Astrocyte of the cerebellum (primary cell): ENCODE data around the gene DENND5B.
"Not testable (repeated sequence)": the region's sequence is repeated elsewhere in the genome, so short reads cannot be mapped to it uniquely, and the experiment has no call there.

ENCODE experiments used
- DNase-seq: peaks from one replicate; pipeline ENCODE4 v3.0.0-alpha.2; 2011; ENCODE audit warnings: low read depth
- H3K4me3 ChIP-seq: 2 replicates; pipeline ENCODE4 v1.5.1; 2011; ENCODE audit warnings: mild to moderate bottlenecking, low read depth, low read length, moderate library complexity
- in situ Hi-C: cut with HindIII; loops from 2 replicates; pipeline ENCODE4 v1.10.0; 2017; ENCODE audit warnings: low sequenced_read_pairs
- TF ChIP-seq, protein P1 (sequence below): IDR thresholded peaks from 2 replicates; pipeline ENCODE4 v1.5.1; 2012; ENCODE audit warnings: low read length, low read depth, moderate library complexity, mild to moderate bottlenecking; ENCODE audit errors: missing control alignments

The DENND5B gene

DNA sequence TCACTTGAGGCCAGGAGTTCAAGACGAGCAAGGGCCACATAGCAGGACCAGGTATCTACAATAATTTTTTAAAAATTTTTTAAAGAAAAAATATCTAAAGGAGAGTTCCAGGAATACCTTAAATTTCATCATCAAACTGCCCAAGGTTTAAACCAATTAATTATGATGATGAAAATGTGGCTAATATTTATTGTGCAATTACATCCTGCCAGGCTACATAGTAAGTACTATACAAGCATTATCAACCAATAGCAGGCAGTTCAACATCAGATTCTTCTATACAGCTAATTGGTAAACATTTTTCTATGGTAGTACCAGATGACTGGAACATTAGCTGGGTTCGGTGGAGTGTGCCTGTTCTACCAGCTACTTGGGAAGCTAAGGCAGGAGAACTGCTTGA, 24.4 kb downstream of the DENND5B start:
- TF ChIP-seq, protein P1, sequence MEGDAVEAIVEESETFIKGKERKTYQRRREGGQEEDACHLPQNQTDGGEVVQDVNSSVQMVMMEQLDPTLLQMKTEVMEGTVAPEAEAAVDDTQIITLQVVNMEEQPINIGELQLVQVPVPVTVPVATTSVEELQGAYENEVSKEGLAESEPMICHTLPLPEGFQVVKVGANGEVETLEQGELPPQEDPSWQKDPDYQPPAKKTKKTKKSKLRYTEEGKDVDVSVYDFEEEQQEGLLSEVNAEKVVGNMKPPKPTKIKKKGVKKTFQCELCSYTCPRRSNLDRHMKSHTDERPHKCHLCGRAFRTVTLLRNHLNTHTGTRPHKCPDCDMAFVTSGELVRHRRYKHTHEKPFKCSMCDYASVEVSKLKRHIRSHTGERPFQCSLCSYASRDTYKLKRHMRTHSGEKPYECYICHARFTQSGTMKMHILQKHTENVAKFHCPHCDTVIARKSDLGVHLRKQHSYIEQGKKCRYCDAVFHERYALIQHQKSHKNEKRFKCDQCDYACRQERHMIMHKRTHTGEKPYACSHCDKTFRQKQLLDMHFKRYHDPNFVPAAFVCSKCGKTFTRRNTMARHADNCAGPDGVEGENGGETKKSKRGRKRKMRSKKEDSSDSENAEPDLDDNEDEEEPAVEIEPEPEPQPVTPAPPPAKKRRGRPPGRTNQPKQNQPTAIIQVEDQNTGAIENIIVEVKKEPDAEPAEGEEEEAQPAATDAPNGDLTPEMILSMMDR, result no peak
- H3K4me3 ChIP-seq, result no peak overlapping the region
- DNase-seq, result no peak
- in situ Hi-C loops, result no loop called here

DNA sequence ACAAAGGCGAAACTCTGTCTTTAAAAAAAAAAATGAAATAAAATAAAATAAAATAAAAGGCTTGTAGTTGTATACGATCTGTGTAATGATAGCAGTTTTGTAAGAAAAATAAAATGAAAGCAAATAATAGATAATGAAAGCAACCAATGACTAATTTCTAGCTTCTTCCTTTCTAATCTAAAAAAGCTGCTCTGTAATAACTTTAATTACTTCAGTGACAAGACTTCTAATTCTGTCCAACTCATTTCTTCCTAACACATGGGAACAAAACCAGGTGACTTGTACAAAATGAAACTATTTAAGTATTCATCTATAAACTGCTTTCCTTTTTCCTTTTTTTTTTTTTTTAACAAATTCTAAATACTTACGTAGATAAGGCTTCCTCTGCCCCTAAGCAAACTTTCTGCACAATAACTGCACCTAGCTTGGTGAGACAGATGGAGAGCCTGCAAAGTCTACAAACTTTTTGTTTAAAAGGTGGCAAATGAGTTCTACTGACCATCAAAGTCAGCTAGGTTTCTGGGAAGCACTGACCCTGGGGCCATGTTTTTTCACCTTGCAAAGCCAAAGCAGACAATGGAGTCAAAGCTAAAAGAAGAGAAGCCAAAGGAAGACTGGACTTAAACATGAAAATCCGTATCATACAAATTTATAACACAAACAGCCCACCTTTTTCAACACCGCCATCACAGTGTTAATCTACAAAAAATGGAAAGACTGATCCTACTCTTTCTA, 28.2 kb downstream of the DENND5B start:
- TF ChIP-seq, protein P1, result no peak
- H3K4me3 ChIP-seq, result no peak overlapping the region
- no peak for DNase-seq
- in situ Hi-C loops, result no loop called here

DNA sequence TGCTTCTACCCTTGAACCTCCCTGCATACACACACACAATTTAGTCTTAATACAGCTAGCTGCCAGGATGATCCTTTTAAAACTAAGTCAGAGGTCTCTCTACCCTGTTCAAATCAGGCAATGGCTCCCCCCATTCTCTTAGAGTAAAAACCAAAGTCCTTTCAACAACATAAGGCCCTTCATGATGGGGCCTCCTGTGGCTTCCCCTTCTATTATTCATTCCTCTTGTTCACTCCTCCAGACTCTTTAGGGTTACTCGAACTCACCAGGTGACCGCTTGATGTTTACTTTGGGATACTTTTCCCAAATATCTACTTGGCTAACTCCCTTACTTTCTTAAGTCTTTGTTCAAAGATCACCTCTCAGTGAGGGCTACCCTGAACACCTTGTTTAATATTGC, 30.4 kb downstream of the DENND5B start:
- no peak for DNase-seq
- in situ Hi-C loops, result no loop called here
- H3K4me3 ChIP-seq, result no peak overlapping the region
- TF ChIP-seq, protein P1, result no peak

DNA sequence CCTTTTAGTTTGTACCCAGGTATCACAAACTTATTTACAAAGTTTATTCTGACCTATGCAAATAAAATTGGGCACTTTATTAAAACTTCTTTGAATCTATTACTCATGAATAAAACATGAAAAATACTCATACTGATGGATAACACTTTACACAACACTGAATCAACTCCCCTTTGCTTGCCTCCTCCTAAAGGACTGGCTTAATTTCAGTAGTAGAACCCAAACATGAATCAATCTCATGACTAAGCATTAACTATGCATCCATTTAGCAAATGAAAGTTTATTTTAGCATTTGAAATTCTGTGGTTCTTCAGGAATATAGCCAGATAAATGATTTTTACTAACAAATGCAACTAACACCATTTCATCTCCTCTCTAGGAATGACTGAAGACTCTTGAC, 32.4 kb downstream of the DENND5B start:
- in situ Hi-C loops, result no loop called here
- no peak overlapping the region for H3K4me3 ChIP-seq
- no peak for DNase-seq
- TF ChIP-seq, protein P1, result no peak

DNA sequence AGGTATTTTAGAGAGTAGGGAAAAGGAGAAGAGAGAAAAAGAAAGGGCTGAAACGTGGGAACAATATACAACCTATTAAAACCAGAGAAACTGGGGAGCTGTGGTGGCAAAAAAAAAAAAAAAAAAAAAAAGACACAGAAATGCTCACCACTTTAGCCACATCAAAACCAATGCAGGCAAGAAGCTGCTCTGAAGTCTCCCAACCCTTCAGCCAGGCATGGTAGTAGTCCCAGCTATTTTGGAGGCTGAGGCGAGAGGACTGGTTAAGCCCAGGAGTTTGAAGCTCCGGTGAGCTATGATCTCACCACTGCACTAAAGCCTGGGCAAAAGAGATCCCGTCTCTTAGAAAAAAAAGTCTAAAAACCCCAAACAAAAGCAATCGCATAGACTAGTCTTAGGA, 33.2 kb downstream of the DENND5B start:
- DNase-seq, result no peak
- no peak overlapping the region for H3K4me3 ChIP-seq
- in situ Hi-C loops, result no loop called here
- TF ChIP-seq, protein P1, result no peak

DNA sequence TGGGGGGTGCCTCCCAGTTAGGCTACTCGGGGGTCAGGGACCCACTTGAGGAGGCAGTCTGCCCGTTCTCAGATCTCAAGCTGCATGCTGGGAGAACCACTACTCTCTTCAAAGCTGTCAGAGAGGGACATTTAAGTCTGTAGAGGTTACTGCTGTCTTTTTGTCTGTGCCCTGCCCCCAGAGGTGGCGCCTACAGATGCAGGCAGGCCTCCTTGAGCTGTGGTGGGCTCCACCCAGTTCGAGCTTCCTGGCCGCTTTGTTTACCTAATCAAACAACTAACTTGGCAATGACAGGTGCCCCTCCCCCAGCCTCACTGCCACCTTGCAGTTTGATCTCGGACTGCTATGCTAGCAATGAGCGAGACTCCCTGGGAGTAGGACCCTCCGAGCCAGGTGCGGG, 35.5 kb downstream of the DENND5B start:
- DNase-seq, H3K4me3 ChIP-seq, in situ Hi-C loops: not testable (repeated sequence)

DNA sequence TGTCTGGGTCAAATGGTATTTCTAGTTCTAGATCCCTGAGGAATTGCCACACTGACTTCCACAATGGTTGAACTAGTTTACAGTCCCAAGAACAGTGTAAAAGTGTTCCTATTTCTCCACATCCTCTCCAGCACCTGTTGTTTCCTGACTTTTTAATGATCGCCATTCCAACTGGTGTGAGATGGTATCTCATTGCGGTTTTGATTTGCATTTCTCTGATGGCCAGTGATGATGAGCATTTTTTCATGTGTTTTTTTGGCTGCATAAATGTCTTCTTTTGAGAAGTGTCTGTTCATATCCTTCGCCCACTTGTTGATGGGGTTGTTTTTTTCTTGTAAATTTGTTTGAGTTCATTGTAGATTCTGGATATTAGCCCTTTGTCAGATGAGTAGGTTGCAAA, 40.3 kb downstream of the DENND5B start:
- in situ Hi-C loops, DNase-seq: not testable (repeated sequence)

DNA sequence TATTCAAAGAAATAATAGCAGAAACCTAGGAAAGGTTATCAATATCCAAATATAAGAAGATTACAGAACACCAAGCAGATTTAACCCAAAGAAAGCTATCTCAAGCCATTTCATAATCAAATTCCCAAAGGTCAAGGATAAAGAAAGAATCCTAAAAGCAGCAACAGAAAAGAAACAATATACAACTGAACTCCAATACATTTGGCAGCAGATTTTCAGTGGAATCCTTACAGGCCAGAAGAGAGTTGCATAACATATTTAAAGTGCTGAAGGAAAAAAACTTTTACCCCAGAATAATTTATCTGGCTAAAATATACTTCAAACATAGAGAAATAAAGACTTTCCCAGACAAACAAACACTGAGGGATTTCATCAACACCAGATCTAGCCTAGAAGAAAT, 54.3 kb downstream of the DENND5B start:
- H3K4me3 ChIP-seq, result no peak overlapping the region
- in situ Hi-C loops, result no loop called here
- DNase-seq, result no peak
- TF ChIP-seq, protein P1, result no peak

More for the DNA sequence above, 40.3 kb downstream of the DENND5B start:
- not testable (repeated sequence) for H3K4me3 ChIP-seq
